ENCODE results near the gene VPS13D.
"Not testable (repeated sequence)": the region's sequence is repeated elsewhere in the genome, so short reads cannot be mapped to it uniquely, and the experiment has no call there.

GRCh38 chr1:12390296-12390695, 160.5 kb downstream of the VPS13D start:
- TF ChIP-seq, protein P1, sequence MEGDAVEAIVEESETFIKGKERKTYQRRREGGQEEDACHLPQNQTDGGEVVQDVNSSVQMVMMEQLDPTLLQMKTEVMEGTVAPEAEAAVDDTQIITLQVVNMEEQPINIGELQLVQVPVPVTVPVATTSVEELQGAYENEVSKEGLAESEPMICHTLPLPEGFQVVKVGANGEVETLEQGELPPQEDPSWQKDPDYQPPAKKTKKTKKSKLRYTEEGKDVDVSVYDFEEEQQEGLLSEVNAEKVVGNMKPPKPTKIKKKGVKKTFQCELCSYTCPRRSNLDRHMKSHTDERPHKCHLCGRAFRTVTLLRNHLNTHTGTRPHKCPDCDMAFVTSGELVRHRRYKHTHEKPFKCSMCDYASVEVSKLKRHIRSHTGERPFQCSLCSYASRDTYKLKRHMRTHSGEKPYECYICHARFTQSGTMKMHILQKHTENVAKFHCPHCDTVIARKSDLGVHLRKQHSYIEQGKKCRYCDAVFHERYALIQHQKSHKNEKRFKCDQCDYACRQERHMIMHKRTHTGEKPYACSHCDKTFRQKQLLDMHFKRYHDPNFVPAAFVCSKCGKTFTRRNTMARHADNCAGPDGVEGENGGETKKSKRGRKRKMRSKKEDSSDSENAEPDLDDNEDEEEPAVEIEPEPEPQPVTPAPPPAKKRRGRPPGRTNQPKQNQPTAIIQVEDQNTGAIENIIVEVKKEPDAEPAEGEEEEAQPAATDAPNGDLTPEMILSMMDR (IDR thresholded peaks at IDR 0.05): not testable (repeated sequence)
- TF ChIP-seq POLR2A (IDR thresholded peaks at IDR 0.05): not testable (repeated sequence)
